Esophagus (tissue), 2 donors: Measurements from ENCODE around the gene HS6ST1. TPM values are rescaled to one million over a fixed set of nuclear protein-coding genes. Genes with fewer than 3 reads are reported as not detected.
A peak's percentile ranks its signal among the peaks of the same experiment; 100 is the strongest.

Experiments
- H3K27ac ChIP-seq, 2 donors: one replicate each; pipeline ENCODE4 v1.5.1; 2013; ENCODE audit warnings: low read depth in 2 of 2, mild to moderate bottlenecking in 2 of 2, inconsistent platforms in 1 of 2, low read length in 1 of 2, moderate library complexity in 1 of 2
- H3K27me3 ChIP-seq, 2 donors: one replicate each; pipeline ENCODE4 v1.6.1; 2013; ENCODE audit warnings: low read length in 2 of 2, control low read depth in 1 of 2, mild to moderate bottlenecking in 1 of 2; ENCODE audit not compliant: insufficient read depth in 2 of 2, control insufficient read depth in 1 of 2
- H3K36me3 ChIP-seq, 2 donors: one replicate each; pipeline ENCODE4 v1.6.1; 2013; ENCODE audit warnings: low read length in 1 of 2; ENCODE audit not compliant: control insufficient read depth in 2 of 2, insufficient read depth in 2 of 2
- H3K4me1 ChIP-seq, 2 donors: one replicate each; pipeline ENCODE4 v1.6.1; 2013; ENCODE audit warnings: low read length in 1 of 2; ENCODE audit not compliant: control insufficient read depth in 2 of 2, insufficient read depth in 2 of 2
- H3K4me3 ChIP-seq, 2 donors: one replicate each; pipeline ENCODE4 v1.5.1; 2013; ENCODE audit warnings: low read length in 2 of 2, mild to moderate bottlenecking in 2 of 2, low read depth in 1 of 2, moderate library complexity in 1 of 2
- H3K9me3 ChIP-seq, 2 donors: one replicate each; pipeline ENCODE4 v1.6.1; 2013; ENCODE audit warnings: mild to moderate bottlenecking in 2 of 2, low read depth in 1 of 2, low read length in 1 of 2, moderate library complexity in 1 of 2; ENCODE audit not compliant: control insufficient read depth in 2 of 2, insufficient read depth in 1 of 2
- WGBS, 2 donors: extraction: QIAGEN DNeasy Blood & Tissue Kit; methylation state at CpG; one replicate each; pipeline ENCODE4 v1.1.7; 2013; 5-methylcytosine and 5-hydroxymethylcytosine counted together
- polyA plus RNA-seq, 2 donors: library from polyadenylated mRNA; stranded (reverse); fragments of 200-250 nt; gene quantifications; one replicate each; pipeline ENCODE4 v1.2.3, GENCODE V29; 2013
- donor health status: healthy with polysubstance abuse.
- donor health status: Bipolar disorder and iron deficiency.

HS6ST1 gene
- polyA plus RNA-seq = 10 to 100 TPM; 23.1 to 29.9 TPM

GRCh38 chr2:128318776-128319464 is at the start of gene HS6ST1:
Gene HS6ST1, minus strand, starts transcription at chr2:128318868. Its CDS starts 305 bp downstream, at chr2:128318563.
- H3K4me1 ChIP-seq = peaks cover 21 to 45% of the 10 kb centered on the region in 2 donors
- H3K27me3 ChIP-seq = no peaks in the 10 kb centered on the region
- H3K9me3 ChIP-seq = peaks cover 0 to 1% of the 10 kb centered on the region in 2 donors
- WGBS, 2 donors = 0 to 1% methylated on average over 39 to 84 of the region's 84 CpGs
- peak within 1 kb of the TSS; percentile 35 to 39 for H3K27ac ChIP-seq
- peak within 1 kb of the TSS; percentile 64 to 86 for H3K4me3 ChIP-seq
- H3K36me3 ChIP-seq = peaks cover 0 to 17% of the 10 kb centered on the region in 2 donors

- no peak overlapping the region for H3K4me3 ChIP-seq
- peaks cover 2 to 32% of the 10 kb centered on the region in 2 donors for H3K4me1 ChIP-seq
- H3K9me3 ChIP-seq = no peaks in the 10 kb centered on the region
- no peaks in the 10 kb centered on the region for H3K36me3 ChIP-seq
- no peaks in the 10 kb centered on the region for H3K27me3 ChIP-seq
- no peak overlapping the region for H3K27ac ChIP-seq
- WGBS, 2 donors = 92 to 94% methylated on average over 23 of the region's 23 CpGs
These were observed 49.1 kb upstream of the HS6ST1 start for GRCh38 chr2:128367601-128368359.

- no peaks in the 10 kb centered on the region for H3K36me3 ChIP-seq
- WGBS, 2 donors = 71 to 81% methylated on average over 10 of the region's 10 CpGs
- peaks cover 2 to 28% of the 10 kb centered on the region in 2 donors for H3K4me1 ChIP-seq
- no peak overlapping the region for H3K4me3 ChIP-seq
- no peaks in the 10 kb centered on the region for H3K9me3 ChIP-seq
- no peak overlapping the region for H3K27ac ChIP-seq
- no peaks in the 10 kb centered on the region for H3K27me3 ChIP-seq
These were observed 48.2 kb upstream of the HS6ST1 start for GRCh38 chr2:128366713-128367511.

GRCh38 chr2:128365217-128365905 is 46.7 kb upstream of the HS6ST1 start:
- WGBS, 2 donors = 90 to 92% methylated on average over 12 of the region's 12 CpGs
- no peak overlapping the region for H3K27ac ChIP-seq

GRCh38 chr2:128364441-128364911 is 45.8 kb upstream of the HS6ST1 start:
- no peak overlapping the region for H3K27ac ChIP-seq
- no peak overlapping the region for H3K4me3 ChIP-seq
- no peaks in the 10 kb centered on the region for H3K27me3 ChIP-seq
- 93 to 97% methylated on average over 8 of the region's 8 CpGs for WGBS, 2 donors
- H3K4me1 ChIP-seq = peaks cover under 1 to 13% of the 10 kb centered on the region in 2 donors
- H3K36me3 ChIP-seq = no peaks in the 10 kb centered on the region
- H3K9me3 ChIP-seq = no peaks in the 10 kb centered on the region

More at GRCh38 chr2:128365217-128365905, 46.7 kb upstream of the HS6ST1 start:
- H3K4me3 ChIP-seq = no peak overlapping the region
- H3K9me3 ChIP-seq = no peaks in the 10 kb centered on the region
- no peaks in the 10 kb centered on the region for H3K36me3 ChIP-seq
- no peaks in the 10 kb centered on the region for H3K27me3 ChIP-seq
- peaks cover 2 to 22% of the 10 kb centered on the region in 2 donors for H3K4me1 ChIP-seq

GRCh38 chr2:128363934-128364361 is 45.3 kb upstream of the HS6ST1 start:
- Histone ChIP-seq H3K27me3 (no peaks in the 10 kb centered on the region), H3K36me3 (no peaks in the 10 kb centered on the region), H3K4me1 (peaks cover 0 to 10% of the 10 kb centered on the region in 2 donors), H3K9me3 (no peaks in the 10 kb centered on the region), H3K27ac (no peak overlapping the region), H3K4me3 (no peak overlapping the region)
- 87 to 90% methylated on average over 11 of the region's 11 CpGs for WGBS, 2 donors

GRCh38 chr2:128362889-128363228 is 44.2 kb upstream of the HS6ST1 start:
- 23 to 31% methylated on average over 6 of the region's 6 CpGs for WGBS, 2 donors
- H3K4me1 ChIP-seq = peaks cover 0 to 5% of the 10 kb centered on the region in 2 donors
- H3K4me3 ChIP-seq = no peak overlapping the region
- no peaks in the 10 kb centered on the region for H3K9me3 ChIP-seq
- no peaks in the 10 kb centered on the region for H3K36me3 ChIP-seq
- H3K27me3 ChIP-seq = no peaks in the 10 kb centered on the region
- no peak overlapping the region for H3K27ac ChIP-seq

GRCh38 chr2:128362176-128362888 is 43.7 kb upstream of the HS6ST1 start:
- Histone ChIP-seq H3K4me1 (peaks cover 0 to 5% of the 10 kb centered on the region in 2 donors), H3K4me3 (no peak overlapping the region), H3K27ac (no peak overlapping the region), H3K9me3 (no peaks in the 10 kb centered on the region), H3K27me3 (no peaks in the 10 kb centered on the region), H3K36me3 (no peaks in the 10 kb centered on the region)
- WGBS, 2 donors = 86% methylated on average over 12 of the region's 12 CpGs
